HL-60 (cell line): ENCODE measurements around the gene CDC42EP4.

Source experiments
- CTCF ChIP-seq: IDR thresholded peaks from one replicate; pipeline ENCODE4 v1.5.1; 2011; ENCODE audit warnings: low read length, control low read depth, inconsistent platforms; ENCODE audit not compliant: insufficient read depth
- POLR2AphosphoS5 ChIP-seq: IDR thresholded peaks from 2 replicates; pipeline ENCODE4 v1.6.1; 2012; ENCODE audit warnings: low read depth

- TF ChIP-seq CTCF (no peak), POLR2AphosphoS5 (no peak)
These were observed 37.8 kb upstream of the CDC42EP4 start for GRCh38 chr17:73349647-73350046.
